Measurements from ENCODE around the gene CAB39.

GRCh38 chr2:230717600-230717999 is 5.0 kb downstream of the CAB39 start:
- no peak for TF ChIP-seq POLR2A (IDR thresholded peaks at IDR 0.05; ENCODE audit: low read length)
- TF ChIP-seq GATA1 (IDR thresholded peaks at IDR 0.05; ENCODE audit: low read depth, low read length) = no peak
